HepG2 (cell line): ENCODE data around the gene DDTL. TPM values are rescaled to one million over a fixed set of nuclear protein-coding genes. Genes with fewer than 3 reads are reported as not detected.

Experiments
- CBFB ChIP-seq: sonication (generic); formaldehyde crosslinking; IDR thresholded peaks from 2 replicates; pipeline ENCODE4 v1.4.0; 2020; ENCODE audit warnings: missing genetic modification reagents
- FOXA3 ChIP-seq: IDR thresholded peaks from 2 replicates; pipeline ENCODE4 v1.6.1; 2016; ENCODE audit warnings: missing genetic modification reagents, missing compliant biosample characterization
- NR1H2 ChIP-seq: sonication (generic); formaldehyde crosslinking; IDR thresholded peaks from 2 replicates; pipeline ENCODE4 v1.8.1; 2022; ENCODE audit warnings: low read depth, missing genetic modification reagents, borderline replicate concordance
- PPARG ChIP-seq: conservative IDR thresholded peaks from 2 replicates; pipeline ENCODE4 v1.6.1; 2016; ENCODE audit warnings: missing biosample characterization, missing genetic modification reagents
- SAP130 ChIP-seq: IDR thresholded peaks from 2 replicates; pipeline ENCODE4 v1.6.1; 2016; ENCODE audit warnings: low read depth
- SIX4 ChIP-seq: sonication (generic); formaldehyde crosslinking; IDR thresholded peaks from 2 replicates; pipeline ENCODE4 v1.4.0; 2020; ENCODE audit warnings: missing genetic modification reagents
- STAT6 ChIP-seq: sonication (generic); formaldehyde crosslinking; IDR thresholded peaks from 2 replicates; pipeline ENCODE4 v1.4.0; 2020; ENCODE audit warnings: missing genetic modification reagents, mild to moderate bottlenecking, borderline replicate concordance
- TBP ChIP-seq: sonication (generic); formaldehyde crosslinking; IDR thresholded peaks from 2 replicates; pipeline ENCODE4 v1.5.0; 2020; ENCODE audit warnings: missing genetic modification reagents
- THAP9 ChIP-seq: sonication (generic); formaldehyde crosslinking; IDR thresholded peaks from 2 replicates; pipeline ENCODE4; 2020; ENCODE audit warnings: missing genetic modification reagents, mild to moderate bottlenecking, borderline replicate concordance
- XRCC5 ChIP-seq: fragments of 200-400 bp; formaldehyde crosslinking; optimal IDR thresholded peaks from 2 replicates; pipeline ENCODE3; 2017; ENCODE audit warnings: mild to moderate bottlenecking, low read length
- ZGPAT ChIP-seq: IDR thresholded peaks from 2 replicates; pipeline ENCODE4 v1.6.1; 2016; ENCODE audit warnings: mild to moderate bottlenecking
- ZNF3 ChIP-seq: IDR thresholded peaks from 2 replicates; pipeline ENCODE4 v1.7.0; 2017; ENCODE audit warnings: inconsistent platforms
- ZNF552 ChIP-seq: sonication (generic); formaldehyde crosslinking; IDR thresholded peaks from 2 replicates; pipeline ENCODE4 v1.9.0; 2022; ENCODE audit warnings: missing genetic modification reagents, mild to moderate bottlenecking, borderline replicate concordance
- ZNF772 ChIP-seq: sonication (generic); formaldehyde crosslinking; IDR thresholded peaks from 2 replicates; pipeline ENCODE4 v1.5.0; 2020; ENCODE audit warnings: mild to moderate bottlenecking, missing genetic modification reagents
- polyA plus RNA-seq, 8 experiments: library from polyadenylated mRNA; depleted of rRNA in 3 of 8; stranded (reverse) in 7 of 8; unstranded in 1 of 8; fragments of >200 nt; fragmentation: Illumina TruSeq in 4 of 8; extraction: Trizol in 4 of 8; gene quantifications; 2 replicates each; pipeline versions ENCODE4 v1.2.1 to v1.2.3, GENCODE V29; 2011 to 2016; ENCODE audit warnings: low read depth in 4 of 8, missing spikeins in 1 of 8, mixed read lengths in 1 of 8; ENCODE audit not compliant: insufficient read depth in 1 of 8
- total RNA-seq, 5 experiments: library from RNA; depleted of rRNA; stranded (reverse); fragments of >200 nt; fragmentation: Illumina TruSeq; extraction: Trizol; gene quantifications; 2 replicates each; pipeline ENCODE4 v1.2.3, GENCODE V29; 2016; ENCODE audit warnings: low read depth in 1 of 5
- TF ChIP-seq, protein P1 (sequence below): sonication (generic); formaldehyde crosslinking; IDR thresholded peaks from 2 replicates; pipeline ENCODE4 v1.4.0; 2020; ENCODE audit warnings: missing genetic modification reagents
- TF ChIP-seq, protein P2 (sequence below): sonication (generic); formaldehyde crosslinking; IDR thresholded peaks from 2 replicates; pipeline ENCODE4 v1.5.0; 2020; ENCODE audit warnings: missing genetic modification reagents, mild to moderate bottlenecking, borderline replicate concordance

Gene DDTL
- total and polyA plus RNA-seq, 2 of the 13 experiments (the other 11 are each of a cell fraction or from before 2014, with no cell fraction given) = 0.31 TPM; not detected in 1

GRCh38 chr22:24009227-24010017 lies 42.7 kb downstream of the DDTL start (continued):
- no peak for TF ChIP-seq THAP9 (CRISPR knock-in tag)
- TF ChIP-seq TBP = no peak
- no peak for TF ChIP-seq NR1H2 (CRISPR knock-in tag)
- no peak for TF ChIP-seq ZNF552 (CRISPR knock-in tag)
- TF ChIP-seq SIX4 (CRISPR knock-in tag) = 0 out of 2 replicates have a peak, but pooled peaks have one; percentile 39
- TF ChIP-seq ZGPAT (CRISPR knock-in tag) = 0 out of 2 replicates have a peak, but pooled peaks have one; percentile 26
- TF ChIP-seq SAP130 (CRISPR knock-in tag) = peak; percentile 30; the same call in 1 of the 2 replicates
- no peak for TF ChIP-seq ZNF3 (CRISPR knock-in tag)
- peak; percentile 44 for TF ChIP-seq XRCC5
- TF ChIP-seq, protein P1, sequence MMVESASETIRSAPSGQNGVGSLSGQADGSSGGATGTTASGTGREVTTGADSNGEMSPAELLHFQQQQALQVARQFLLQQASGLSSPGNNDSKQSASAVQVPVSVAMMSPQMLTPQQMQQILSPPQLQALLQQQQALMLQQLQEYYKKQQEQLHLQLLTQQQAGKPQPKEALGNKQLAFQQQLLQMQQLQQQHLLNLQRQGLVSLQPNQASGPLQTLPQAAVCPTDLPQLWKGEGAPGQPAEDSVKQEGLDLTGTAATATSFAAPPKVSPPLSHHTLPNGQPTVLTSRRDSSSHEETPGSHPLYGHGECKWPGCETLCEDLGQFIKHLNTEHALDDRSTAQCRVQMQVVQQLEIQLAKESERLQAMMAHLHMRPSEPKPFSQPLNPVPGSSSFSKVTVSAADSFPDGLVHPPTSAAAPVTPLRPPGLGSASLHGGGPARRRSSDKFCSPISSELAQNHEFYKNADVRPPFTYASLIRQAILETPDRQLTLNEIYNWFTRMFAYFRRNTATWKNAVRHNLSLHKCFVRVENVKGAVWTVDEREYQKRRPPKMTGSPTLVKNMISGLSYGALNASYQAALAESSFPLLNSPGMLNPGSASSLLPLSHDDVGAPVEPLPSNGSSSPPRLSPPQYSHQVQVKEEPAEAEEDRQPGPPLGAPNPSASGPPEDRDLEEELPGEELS (CRISPR knock-in tag) = peak; percentile 68
- TF ChIP-seq CBFB (CRISPR knock-in tag) = no peak
- TF ChIP-seq STAT6 = no peak; the same call in 1 of the 2 replicates
- peak; percentile 41; the same call in 1 of the 2 replicates for TF ChIP-seq FOXA3 (CRISPR knock-in tag)
- 0 out of 2 replicates have a peak, but pooled peaks have one; percentile 15 for TF ChIP-seq ZNF772
- TF ChIP-seq PPARG = peak; percentile 50; the same call in 1 of the 2 replicates
- TF ChIP-seq, protein P2, sequence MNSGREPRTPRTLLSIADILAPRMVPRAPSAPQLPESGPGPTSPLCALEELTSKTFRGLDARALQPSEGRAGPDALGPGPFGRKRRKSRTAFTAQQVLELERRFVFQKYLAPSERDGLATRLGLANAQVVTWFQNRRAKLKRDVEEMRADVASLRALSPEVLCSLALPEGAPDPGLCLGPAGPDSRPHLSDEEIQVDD (CRISPR knock-in tag) = no peak
